CMK (cell line): Measurements from ENCODE around the gene CHRND.
"Not testable (repeated sequence)": the region's sequence is repeated elsewhere in the genome, so short reads cannot be mapped to it uniquely, and the experiment has no call there.

Experiments used
- DNase-seq: peaks from one replicate; pipeline ENCODE4 v3.0.0-alpha.2; 2010; ENCODE audit warnings: low read depth

The CHRND gene

DNA sequence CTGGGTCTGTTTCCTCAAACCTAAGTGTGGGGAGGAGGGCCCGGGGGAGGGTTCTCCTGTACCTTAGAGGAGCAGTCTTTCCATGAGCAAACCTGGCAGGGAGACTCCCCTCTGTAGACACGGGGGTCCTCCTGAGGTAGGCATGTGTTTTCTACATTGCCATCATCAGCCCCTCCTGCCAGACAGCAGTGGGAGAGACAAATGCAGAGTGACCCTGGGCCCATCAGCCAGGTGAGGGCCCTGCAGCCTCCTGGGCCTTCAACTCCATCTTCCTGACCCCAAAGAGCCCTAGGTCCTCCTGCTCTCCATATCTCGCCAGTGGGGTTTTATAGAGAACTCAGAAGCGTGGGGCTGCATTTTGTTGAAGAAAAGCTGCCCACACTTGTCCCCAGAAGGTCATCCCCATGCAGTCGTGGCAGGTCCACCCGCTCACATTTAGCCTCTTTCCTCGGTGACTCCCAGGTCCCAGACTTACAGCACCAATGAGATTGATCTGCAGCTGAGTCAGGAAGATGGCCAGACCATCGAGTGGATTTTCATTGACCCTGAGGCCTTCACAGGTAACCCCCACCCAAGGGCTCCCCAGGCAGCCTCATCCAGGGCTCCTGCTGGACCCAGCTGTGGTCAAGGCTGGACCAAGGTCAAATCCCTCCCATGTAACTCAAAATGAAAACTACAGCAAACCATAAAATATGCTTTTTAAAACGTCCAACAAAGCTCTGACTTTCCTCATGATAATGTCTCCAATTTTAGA, 16.2 kb downstream of the CHRND start:
- DNase-seq: no peak

DNA sequence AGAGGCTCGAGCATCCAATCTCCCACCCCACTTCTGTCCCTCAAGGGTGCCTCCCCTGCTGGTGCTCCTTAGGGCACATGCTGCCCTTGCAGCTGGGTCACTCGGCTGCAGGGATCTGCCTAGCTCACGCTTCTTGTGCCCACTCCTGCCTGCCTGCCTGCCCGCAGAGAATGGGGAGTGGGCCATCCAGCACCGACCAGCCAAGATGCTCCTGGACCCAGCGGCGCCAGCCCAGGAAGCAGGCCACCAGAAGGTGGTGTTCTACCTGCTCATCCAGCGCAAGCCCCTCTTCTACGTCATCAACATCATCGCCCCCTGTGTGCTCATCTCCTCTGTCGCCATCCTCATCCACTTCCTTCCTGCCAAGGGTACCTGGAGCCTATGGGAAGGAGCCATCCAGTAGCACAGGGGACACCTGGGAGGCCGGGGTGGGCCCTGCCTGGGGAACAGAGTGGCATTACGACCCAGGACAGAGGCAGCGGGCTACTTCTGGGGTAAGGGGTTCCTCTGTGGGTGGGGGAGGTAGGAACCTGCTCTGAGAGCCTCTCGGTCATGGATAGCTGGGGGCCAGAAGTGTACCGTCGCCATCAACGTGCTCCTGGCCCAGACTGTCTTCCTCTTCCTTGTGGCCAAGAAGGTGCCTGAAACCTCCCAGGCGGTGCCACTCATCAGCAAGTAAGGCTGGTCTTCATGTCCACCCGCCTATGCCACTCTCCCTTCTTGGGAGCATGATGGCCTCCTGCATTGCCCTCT, 16.9 kb downstream of the CHRND start:
- DNase-seq: no peak

DNA sequence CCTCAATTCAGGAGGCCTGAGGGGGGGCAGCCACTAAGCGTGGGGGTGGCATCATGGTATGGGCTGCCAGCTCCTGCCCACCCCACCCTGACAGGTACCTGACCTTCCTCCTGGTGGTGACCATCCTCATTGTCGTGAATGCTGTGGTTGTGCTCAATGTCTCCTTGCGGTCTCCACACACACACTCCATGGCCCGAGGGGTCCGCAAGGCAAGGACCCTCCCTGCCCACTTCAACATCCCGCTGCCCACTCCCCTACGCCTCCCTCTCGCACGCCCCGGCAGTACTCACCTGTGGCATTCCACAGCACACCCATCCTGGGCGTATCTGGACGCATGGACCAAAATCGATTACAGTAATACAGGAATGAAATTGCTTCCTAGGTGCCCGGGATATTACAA, 17.5 kb downstream of the CHRND start:
- no peak for DNase-seq

DNA sequence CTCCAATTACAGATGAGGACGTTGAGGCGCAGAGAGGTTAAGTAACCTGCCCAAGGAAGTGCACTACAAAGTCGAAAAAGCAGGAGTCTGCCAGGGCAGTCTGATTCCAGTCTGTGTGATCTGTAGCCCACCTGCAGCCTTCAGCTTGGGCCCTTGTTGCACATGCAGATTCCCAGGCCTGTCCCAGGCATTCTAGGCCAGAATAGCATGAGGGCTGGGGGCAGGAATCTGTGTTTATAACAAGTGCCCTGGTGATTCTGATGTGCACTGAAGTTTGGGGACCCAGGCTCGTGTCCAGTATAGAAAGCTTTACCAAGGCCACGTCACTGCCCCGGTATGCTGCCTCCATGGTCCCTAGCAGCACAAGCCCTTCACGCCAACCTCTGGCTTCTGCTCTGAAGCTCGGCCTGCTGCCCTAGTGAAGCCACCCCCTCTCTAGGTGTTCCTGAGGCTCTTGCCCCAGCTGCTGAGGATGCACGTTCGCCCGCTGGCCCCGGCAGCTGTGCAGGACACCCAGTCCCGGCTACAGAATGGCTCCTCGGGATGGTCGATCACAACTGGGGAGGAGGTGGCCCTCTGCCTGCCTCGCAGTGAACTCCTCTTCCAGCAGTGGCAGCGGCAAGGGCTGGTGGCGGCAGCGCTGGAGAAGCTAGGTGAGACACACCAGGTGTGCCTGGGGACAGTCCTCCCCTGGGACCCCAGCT, 18.1 kb downstream of the CHRND start:
- no peak for DNase-seq

DNA sequence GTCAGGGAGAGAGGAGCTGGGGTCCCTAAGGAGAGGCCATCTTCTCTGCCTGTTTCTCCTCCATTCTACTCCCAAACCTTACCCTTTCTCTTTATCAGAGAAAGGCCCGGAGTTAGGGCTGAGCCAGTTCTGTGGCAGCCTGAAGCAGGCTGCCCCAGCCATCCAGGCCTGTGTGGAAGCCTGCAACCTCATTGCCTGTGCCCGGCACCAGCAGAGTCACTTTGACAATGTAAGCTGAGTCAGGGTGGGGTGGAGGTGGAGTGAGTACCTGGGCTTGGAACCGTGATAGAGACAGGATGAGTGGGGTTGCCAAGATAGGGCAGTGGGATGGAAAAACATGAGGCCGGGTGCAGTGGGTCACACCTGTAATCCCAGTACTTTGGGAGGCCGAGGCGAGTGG, 18.7 kb downstream of the CHRND start:
- DNase-seq: no peak

DNA sequence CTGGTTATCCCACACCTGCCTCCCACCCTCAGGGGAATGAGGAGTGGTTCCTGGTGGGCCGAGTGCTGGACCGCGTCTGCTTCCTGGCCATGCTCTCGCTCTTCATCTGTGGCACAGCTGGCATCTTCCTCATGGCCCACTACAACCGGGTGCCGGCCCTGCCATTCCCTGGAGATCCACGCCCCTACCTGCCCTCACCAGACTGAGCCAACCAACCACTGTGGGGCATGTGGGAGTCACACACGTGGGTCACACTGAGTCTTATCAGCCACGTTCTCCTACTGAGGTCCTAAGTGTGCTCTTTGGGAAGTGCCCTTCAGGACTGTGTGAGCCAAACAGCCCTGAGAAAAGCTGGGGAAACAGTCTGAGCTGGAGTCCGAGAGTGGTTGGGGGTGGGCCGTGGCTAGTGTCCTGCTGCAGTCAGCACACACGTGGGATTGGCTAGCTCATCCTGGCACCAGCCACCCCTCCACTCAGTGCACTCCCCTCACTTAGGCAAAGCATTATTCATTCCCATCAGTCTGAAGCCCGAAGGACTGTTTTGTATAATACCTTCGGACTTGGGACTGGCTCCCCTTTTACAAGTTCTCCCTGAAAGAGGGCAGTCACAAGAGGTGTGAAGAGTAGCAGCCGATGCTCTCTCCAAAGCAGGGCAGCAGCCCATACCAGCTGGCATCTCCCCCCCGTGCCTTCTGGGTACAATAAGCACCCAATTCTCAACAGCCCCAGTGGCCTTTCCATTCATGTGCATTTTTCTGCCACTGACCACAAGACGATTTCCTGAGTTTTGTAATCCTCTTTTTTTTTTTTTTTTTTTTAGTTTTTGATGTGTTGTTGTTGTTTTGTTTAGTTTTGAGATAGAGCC, 19.8 kb downstream of the CHRND start:
- no peak for DNase-seq

DNA sequence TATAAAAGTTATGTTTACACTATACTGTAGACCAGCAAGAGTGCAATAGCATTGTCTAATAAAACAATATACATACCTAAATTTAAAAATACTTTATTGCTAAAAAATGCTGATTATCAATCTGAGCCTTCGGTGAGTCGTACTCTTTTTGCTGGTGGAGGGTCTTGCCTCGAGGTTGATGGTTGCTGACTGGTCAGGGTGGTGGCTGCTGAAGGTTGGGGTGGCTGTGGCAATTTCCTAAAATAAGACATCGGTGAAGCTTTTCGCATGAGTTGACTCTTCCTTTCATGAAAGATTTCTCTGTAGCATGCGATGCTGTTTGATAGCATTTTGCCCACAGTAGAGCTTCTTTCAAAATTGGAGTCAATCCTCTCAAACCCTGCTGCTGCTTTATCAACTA, 22.0 kb downstream of the CHRND start:
- DNase-seq: no peak

DNA sequence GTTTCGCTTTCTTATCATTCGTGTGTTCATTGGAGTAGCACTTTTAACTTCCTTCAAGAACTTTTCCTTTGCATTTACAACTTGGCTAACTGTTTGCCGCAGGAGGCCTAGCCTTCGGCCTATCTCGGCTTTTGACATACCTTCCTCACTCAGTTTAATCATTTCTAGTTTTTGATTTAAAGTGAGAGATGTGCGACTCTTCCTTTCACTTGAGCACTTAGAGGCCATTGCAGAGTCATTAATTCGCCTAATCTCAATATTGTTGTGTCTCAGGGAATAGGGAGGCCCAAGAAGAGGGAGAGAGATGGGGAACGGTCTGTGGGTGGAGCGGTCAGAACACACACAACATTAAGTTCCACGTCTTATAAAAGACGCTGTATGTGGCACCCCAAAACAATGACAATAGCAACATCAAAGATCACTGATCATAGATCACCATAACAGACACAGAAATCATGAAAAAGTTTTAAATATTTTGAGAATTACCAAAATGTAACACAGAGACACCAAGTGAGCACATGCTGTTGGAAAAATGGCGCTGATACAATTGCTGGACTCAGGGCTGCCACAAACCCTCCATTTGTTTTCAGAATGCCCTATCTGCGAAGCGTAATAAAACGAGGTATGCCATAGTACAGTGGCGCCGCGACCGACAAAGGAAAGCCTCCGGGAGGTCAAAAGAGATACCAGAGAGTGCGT, 23.8 kb downstream of the CHRND start:
- no peak for DNase-seq

DNA sequence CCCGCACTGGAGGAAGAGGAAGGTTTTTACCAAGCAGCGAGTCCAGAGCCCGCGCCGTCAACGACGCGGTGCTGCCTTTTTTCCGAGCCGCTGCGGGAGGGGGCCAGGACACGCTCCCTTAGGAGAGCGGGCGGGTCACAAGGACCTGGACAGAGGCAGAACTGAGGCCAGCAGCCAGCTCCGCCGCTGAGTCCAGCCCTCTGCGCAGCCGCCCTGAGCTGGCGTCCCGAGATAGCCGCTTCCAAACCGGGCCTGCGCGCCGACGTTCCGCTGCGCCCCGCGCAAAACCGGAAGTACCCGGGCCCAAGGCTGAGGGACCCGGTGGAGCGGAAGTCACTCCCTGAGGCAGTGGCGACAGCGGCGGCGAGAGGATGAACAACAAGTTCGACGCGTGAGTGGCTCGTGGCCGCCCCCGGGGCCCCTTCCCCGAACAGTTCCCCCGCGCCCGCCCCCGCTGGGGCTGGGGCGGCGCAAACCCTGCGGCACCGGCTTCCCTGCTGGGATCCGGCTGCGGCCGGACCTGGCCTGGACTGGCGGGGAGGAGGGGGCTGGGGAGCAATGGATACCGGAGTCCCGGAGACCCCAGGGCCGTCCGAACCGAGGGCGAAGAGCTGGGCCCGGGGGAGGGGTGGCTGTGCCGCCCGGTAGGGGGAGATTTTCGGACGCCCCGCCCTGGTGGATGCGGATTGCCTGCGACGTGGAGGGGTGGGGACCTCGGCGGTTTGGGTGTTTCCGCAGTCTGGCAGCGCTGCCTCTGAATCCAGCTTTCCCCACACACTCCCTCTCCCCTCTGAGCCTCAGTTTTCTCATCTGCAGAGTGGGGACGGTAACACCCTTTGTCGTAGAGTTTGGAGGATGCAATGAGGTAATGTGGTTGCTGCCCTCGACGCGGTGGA, 24.6 kb downstream of the CHRND start, which contains the start of the genes EIF4E2 and TIGD1:
Gene EIF4E2, plus strand, starts transcription at position 336 of the 896 bp plus-strand sequence. Its CDS starts 36 bp downstream, at position 372.
Gene TIGD1, minus strand, starts transcription at position 204 of the 896 bp plus-strand sequence. CDS start 675 bp downstream, outside the sequence.
- peak; percentile 88 for DNase-seq

DNA sequence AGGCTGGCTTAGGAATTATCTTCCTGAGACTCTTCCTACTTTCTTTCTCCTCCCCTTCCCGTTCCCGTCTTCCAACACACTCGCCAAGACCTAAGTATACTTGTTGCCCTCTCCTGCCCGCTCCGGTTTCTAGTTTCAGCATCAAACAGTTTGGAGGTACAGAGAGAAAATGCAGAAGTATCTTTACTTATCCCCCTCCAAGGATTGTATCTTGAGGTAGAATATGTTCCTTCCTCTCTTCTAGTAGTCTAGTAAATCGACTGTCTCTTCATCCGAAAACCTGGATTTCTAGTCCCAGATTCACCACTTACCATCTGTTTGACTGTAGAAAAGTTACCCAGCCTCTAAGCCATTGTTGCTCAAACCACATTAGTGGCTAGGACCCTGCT, 25.3 kb downstream of the CHRND start:
- DNase-seq: no peak

DNA sequence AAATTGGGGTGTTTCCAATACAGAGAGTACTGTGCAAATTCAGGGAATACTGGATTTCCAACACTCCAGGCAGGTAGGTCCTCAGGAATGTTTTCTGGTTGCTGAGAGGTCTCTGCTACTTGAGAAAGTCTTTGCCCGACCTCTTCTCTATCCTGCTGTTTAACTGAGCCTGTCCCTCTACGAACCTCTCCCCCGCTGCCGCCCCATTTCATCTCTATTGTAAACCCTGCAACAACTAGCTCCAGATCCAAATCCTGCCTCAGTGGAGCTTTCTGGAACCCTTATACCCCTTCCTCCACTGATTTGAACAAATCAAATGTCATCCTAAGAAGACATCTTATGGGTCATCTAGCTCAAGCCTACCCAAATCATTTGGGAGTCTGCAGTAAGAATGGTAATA, 25.8 kb downstream of the CHRND start:
- DNase-seq: no peak

DNA sequence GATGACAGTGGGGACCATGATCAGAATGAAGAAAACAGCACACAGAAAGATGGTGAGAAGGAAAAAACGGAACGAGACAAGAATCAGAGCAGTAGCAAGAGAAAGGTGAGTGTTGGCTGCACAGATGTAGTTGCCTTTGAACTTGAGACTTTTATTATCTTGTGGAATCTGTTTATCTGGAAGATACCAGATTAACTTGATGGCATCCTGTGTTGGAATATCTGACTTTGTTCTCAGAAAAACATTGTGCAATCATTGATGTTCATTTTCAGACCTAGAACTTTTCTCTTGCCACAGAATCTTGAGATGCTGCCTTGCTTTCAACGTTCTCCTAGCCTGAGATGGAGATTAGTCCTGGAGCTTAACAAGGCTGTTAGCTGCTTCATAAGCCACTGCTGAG, 30.5 kb downstream of the CHRND start:
- DNase-seq: no peak

DNA sequence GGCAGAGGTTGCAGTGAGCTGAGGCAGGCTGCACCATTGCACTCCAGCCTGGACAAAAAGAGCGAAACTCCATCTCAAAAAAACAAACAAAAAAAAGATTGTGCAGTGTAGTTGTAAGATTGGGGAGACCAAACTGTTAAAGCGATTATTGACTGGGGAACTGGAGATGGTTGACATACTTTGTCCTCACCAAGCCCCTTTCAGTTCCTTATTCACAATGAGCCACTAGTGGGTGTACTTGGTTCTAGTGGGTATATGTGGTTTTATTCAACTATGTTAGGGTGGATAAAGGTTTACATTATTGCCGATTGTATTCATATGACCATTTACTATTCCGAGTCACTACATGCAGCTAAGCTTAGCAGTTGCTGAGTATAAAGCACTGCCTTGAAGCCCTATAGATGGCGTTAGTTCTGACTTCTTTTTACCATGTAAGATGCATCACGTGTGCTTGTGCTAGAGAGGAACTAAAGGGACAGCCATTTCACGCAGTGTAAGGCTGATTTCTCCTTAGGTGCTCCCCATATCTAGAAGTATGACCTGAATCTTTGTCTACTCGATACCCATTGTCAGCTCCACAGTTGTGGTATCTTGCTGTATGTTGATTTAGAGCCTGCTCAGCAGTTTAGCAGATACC, 36.7 kb downstream of the CHRND start:
- DNase-seq: no peak

DNA sequence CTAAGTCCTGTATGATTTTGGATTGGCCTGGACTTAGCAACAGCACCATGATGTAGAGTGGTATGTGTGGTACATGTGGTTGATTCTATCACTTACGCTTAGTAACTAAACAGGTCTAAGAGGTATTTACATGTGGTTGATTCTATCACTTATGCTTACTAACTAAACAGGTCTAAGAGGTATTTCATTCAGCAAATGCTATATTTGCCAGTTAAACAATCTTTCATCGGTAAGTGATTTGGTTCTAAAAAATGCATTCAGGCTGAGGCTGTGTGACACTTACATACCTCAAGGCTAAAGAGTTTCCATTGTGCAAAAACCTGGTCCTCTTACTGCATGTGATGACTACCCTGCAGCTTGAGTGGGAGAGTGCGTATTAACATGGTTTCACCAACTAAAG, 37.6 kb downstream of the CHRND start:
- DNase-seq: no peak

DNA sequence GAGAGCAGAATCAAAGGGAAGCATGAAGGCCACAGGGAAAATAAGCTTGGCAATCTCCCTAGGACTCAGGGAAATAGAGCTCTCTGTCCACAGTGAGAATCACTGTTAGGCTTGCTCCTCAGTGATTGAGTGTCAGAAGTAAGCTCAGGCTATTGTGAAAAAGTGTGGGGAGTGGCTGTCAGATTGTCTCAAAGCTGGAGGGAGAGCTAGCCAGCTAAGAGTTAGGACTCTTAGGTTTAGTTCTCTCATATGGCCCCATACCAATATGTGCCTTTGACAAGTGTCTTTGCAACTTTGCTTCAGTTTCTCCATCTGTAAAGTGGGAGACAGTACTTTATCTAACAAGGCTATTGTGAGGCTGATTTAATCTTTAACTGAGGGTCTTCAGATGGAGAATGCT, 41.8 kb downstream of the CHRND start:
- no peak for DNase-seq

DNA sequence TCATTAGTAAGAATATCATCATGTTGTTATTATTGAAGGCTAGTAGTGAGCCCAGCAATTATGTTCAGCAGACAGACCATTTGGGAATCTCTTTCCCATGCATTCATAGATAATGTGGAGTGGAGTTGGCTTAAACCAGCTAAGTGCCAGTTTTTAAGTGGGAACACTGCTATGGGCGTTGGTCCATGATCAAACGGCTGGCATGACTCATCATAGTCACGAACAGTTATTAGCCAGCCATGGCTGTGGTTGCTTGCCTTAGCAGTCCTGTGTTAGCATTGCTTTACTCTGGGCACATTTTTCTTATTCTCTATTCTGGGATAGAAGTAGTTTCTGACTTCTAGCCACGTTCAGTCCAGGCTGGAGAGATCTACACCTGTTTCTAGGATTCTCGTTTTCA, 42.2 kb downstream of the CHRND start:
- DNase-seq: no peak

DNA sequence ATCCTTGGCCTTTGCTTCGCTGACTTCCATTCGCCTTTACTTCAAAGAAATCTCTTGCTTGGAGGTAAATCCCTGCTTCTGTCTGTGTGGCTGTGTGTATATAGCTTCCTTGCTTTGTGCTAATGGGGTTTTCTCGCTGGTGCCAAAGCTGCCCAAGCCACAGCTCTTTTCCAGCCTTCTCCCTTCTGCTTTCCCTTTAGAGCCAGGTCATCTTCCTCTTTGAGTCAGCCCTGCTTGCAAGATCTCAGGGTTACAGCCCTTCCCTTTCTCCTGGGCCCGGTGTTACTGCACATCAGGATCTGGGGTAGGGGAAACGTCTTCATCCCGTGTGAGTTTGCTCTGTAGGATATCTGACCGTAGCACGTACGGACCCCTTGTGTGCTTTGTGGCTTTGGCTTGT, 43.6 kb downstream of the CHRND start:
- DNase-seq: no peak

DNA sequence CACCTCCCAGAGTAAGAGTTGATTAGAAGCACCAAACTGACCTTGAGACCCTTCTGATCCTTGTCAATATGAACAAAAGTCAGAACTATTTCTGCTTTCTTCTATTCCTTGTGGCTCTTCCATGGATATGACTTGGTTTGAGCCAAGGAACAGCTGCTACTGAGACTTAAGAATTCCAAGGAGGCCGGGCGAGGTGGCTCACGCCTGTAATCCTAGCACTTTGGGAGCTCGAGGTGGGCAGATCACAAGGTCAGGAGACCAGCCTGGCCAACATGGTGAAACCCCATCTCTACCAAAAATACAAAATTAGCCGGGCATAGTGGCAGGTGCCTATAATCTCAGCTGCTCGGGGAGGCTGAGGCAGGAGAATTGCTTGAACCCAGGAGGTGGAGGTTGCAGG, 44.5 kb downstream of the CHRND start:
- not testable (repeated sequence) for DNase-seq

DNA sequence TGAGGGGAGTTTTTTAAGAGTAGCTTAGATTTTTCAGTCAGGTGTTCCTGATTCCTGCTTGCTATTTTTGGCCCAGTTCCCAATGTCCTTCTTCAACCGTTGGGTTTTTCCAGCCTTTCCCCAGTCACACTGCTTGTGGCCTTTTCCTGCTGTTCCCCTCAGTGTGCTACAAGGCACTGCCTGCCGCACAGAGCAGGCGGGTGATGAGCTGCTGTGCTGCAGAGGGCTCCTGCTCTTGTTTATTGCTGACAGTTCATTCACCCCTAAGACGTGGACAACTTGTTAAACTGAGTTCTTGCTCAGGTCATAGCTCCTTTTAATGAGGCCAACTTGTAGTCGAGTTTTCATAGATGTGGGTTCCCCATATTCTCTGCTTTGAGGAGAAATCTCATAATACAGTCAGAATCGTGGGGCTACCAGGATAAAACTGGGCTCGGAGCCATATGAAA, 45.1 kb downstream of the CHRND start:
- no peak for DNase-seq

DNA sequence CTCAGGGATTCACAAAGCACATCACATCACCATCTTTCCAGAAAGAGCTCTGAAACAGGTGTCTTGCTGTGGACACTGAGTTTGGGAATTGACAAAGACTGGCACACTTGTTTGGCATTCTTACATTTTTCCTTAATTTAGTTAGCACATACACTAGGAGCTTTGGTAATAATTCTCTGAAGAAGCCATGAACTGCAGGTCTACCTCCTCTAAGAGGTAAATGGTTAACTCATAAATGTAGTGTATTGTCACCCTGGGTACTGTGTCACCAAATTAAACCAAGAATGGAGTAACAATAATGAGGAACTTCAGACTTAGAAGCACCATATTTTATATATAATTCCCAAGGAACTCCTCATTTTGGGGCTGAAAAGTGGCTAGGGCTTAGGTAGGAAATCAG, 47.1 kb downstream of the CHRND start:
- no peak for DNase-seq
